SK-MEL-5 (cell line): ENCODE results near the gene NKAIN2. TPM values are rescaled to one million over a fixed set of nuclear protein-coding genes. Genes with fewer than 3 reads are reported as not detected.
"Not testable (repeated sequence)": the region's sequence is repeated elsewhere in the genome, so short reads cannot be mapped to it uniquely, and the experiment has no call there.

Source experiments
- DNase-seq: peaks from one replicate; pipeline ENCODE4 v3.0.0-alpha.2; 2016; ENCODE audit warnings: low read depth, low spot score
- in situ Hi-C: cut with HindIII; loops from 2 replicates; pipeline ENCODE4 v1.10.0; 2016; ENCODE audit warnings: low sequenced_read_pairs, high pct_unique_total_duplicates, low pct_unique_long_range_greater_than_20kb
- total RNA-seq: library from RNA; depleted of rRNA; stranded (reverse); fragments of >200 nt; shearing (Covaris generic); gene quantifications from 2 replicates; pipeline ENCODE4 v1.2.3, GENCODE V29; 2014

NKAIN2 gene
- total RNA-seq, 1 experiment from 2014 or later, result not detected

- in situ Hi-C loops, result no loop called here
- peak; percentile 93 for DNase-seq
Measured at GRCh38 chr6:124446961-124447360, 643.3 kb downstream of the NKAIN2 start.

DNA sequence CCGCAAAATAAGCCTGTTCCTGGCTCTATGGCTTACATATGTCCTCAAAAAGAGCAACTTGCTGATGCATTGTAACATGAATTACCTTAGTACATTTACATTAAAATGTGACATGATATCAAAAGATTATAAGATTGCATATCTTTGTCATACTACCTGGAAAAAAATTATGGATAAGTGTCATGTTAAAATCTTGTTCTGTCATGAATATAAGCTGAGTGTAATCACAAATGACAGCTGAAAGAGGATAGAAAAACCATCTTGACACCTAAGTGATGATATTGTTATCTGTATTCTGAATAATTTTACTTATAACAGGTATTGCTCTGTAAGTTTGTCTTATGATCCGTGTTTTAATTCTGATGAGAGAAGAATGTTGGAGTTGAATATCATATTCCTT, 655.6 kb downstream of the NKAIN2 start:
- no peak for DNase-seq
- in situ Hi-C loops, result no loop called here

- in situ Hi-C loops, result no loop called here
- DNase-seq, result no peak
Measured at GRCh38 chr6:124462750-124463149, 659.1 kb downstream of the NKAIN2 start.

- no peak for DNase-seq
- in situ Hi-C loops, result no loop called here
Measured at GRCh38 chr6:124463271-124463670, 659.6 kb downstream of the NKAIN2 start.

DNA sequence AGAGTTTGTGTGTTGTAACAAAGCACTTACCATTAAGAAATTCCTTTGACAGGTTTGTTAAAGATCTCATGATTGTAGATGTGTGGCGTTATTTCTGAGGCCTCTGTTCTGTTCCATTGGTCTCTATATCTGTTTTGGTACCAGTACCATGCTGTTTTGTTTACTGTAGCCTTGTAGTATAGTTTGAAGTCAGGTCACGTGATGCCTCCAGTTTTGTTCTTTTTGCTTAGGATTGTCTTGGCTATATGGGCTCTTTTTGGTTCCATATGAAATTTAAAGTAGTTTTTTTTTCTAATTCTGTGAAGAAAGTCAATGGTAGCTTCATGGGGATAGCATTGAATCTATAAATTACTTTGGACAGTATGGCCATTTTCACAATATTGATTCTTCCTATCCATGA, 660.9 kb downstream of the NKAIN2 start:
- in situ Hi-C loops, result not testable (repeated sequence)

DNA sequence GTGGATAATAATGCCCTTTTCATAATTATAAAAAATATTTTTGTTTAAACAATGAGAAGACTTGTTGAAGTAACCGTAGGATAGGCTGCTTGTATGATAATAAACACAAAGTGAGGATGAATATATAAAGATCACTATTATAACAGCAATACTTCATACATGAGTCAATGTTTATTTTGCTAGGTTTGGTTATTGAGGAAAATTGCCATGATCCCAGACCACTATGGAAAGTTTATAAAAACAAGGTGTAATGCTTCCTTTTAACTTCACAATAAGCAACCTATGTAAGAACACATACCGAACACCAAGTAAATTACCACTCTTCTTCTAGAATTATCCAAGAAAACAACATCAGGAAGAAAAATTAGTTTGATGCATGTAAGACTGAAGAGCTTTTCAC, 663.3 kb downstream of the NKAIN2 start:
- in situ Hi-C loops, result no loop called here
- no peak for DNase-seq

More for the DNA sequence above, 660.9 kb downstream of the NKAIN2 start:
- not testable (repeated sequence) for DNase-seq

GRCh38 chr6:124467366-124467765, 663.7 kb downstream of the NKAIN2 start:
- no peak for DNase-seq
- in situ Hi-C loops, result no loop called here

GRCh38 chr6:124470803-124471202, 667.1 kb downstream of the NKAIN2 start:
- in situ Hi-C loops, result no loop called here
- no peak for DNase-seq

DNA sequence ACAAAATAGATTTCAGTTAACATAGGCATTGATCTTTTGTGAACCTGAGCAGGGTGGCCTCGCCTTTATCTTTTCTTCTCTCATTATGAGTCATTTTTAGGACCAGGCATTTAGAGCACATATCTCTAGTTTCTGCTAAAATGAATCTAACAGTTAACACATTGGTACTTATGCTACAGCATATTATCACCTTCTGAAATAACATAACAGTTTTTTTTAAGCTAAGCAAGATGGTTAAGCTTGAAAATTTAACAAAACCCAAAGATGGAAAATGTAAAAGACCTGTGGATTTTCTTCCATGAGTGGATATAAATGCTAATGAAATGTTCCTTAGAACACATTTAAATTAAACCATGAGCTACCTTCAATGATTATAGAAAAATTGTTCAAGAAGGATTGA, 671.5 kb downstream of the NKAIN2 start:
- in situ Hi-C loops, result no loop called here
- no peak for DNase-seq

GRCh38 chr6:124478906-124479305, 675.2 kb downstream of the NKAIN2 start:
- no peak for DNase-seq
- in situ Hi-C loops, result no loop called here

- DNase-seq, result no peak
- in situ Hi-C loops, result no loop called here
Measured at GRCh38 chr6:124479991-124480430, 676.3 kb downstream of the NKAIN2 start.

GRCh38 chr6:124482071-124482491, 678.4 kb downstream of the NKAIN2 start:
- in situ Hi-C loops, result no loop called here
- no peak for DNase-seq

GRCh38 chr6:124487623-124488431, 684.2 kb downstream of the NKAIN2 start:
- DNase-seq, result no peak
- in situ Hi-C loops, result no loop called here

DNA sequence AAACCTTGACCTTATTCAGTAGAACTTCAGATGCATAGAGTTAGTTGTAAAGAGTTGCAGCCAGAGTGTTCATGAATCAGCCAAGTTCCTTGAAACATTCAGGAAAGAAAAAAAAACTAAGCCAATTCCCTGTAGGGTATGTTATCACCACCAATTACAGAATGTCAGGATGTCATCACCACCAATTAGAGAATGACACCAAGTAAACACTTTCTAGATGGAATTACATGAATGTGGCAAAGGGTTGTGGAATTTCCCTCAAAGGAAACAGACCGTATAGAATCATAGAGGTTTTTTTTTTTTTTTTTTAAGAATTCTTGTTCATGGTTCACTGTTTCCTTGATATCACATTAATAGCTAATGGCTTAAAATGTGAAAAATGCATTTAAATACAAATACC, 686.5 kb downstream of the NKAIN2 start:
- DNase-seq, result no peak

GRCh38 chr6:124493259-124493658, 689.6 kb downstream of the NKAIN2 start:
- no peak for DNase-seq
- in situ Hi-C loops, result no loop called here

More for the DNA sequence above, 686.5 kb downstream of the NKAIN2 start:
- in situ Hi-C loops, result no loop called here

DNA sequence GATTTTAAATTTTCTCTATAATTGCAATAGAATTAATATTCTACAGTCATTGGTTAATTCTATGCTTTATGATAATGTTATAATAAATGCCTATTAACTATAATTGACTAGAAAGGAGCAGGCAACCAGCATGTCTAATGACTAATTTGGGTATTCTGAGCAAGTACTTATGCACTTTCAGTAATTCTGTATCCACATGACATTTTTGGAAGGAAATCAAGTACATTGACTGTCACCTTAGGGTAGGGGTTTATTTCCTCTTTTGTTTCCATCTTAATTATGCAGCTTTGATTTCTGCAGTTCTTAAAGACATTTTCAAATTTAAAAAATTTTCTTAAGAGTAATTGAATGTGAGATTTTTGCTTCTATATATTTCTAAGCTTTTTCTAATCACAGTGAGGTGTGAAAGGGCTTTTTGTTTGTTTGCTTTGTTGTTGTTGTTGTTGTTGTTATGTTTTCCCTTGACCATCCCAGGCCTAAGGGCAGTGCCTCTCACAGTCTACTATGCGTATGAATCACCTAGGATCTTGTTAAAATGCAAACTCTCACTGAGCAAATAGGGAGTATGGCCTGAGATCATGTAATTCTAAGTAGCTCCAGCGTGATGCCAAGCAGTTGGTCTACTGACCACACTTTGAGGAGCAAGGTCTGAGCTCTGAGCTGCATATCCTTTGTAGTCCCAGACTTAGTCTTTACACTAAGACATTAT, 691.4 kb downstream of the NKAIN2 start:
- in situ Hi-C loops, result no loop called here
- DNase-seq, result no peak

GRCh38 chr6:124495665-124496190, 692.1 kb downstream of the NKAIN2 start:
- in situ Hi-C loops, result no loop called here
- no peak for DNase-seq

GRCh38 chr6:124496334-124496733, 692.7 kb downstream of the NKAIN2 start:
- in situ Hi-C loops, result no loop called here
- DNase-seq, result peak; percentile 62

GRCh38 chr6:124512431-124512830, 708.8 kb downstream of the NKAIN2 start:
- in situ Hi-C loops, result no loop called here
- no peak for DNase-seq
